ENCODE data around the gene PLCB1. TPM values are rescaled to one million over a fixed set of nuclear protein-coding genes. Genes with fewer than 3 reads are reported as not detected.
"Not testable (repeated sequence)": the region's sequence is repeated elsewhere in the genome, so short reads cannot be mapped to it uniquely, and the experiment has no call there.

The PLCB1 gene
- total RNA-seq, 1 donor from 2014 or later = 72.5 TPM

- not testable (repeated sequence) for DNase-seq
These were observed 719.9 kb downstream of the PLCB1 start for GRCh38 chr20:8851919-8852318.

- DNase-seq = not testable (repeated sequence)
These were observed 721.1 kb downstream of the PLCB1 start for GRCh38 chr20:8853211-8853610.

- peak; percentile 16 for DNase-seq
These were observed 721.8 kb downstream of the PLCB1 start for GRCh38 chr20:8853805-8854338.

- no peak for DNase-seq
These were observed 722.5 kb downstream of the PLCB1 start for GRCh38 chr20:8854571-8854970.

GRCh38 chr20:8855315-8855714 lies 723.2 kb downstream of the PLCB1 start:
- DNase-seq = no peak

- DNase-seq = no peak
These were observed 724.6 kb downstream of the PLCB1 start for GRCh38 chr20:8856668-8857067.

- no peak for DNase-seq
These were observed 726.2 kb downstream of the PLCB1 start for GRCh38 chr20:8858181-8858787.

GRCh38 chr20:8860011-8860495 lies 728.0 kb downstream of the PLCB1 start:
- no peak for DNase-seq

GRCh38 chr20:8862092-8862491 lies 730.0 kb downstream of the PLCB1 start:
- no peak for DNase-seq

GRCh38 chr20:8865636-8866035 lies 733.6 kb downstream of the PLCB1 start:
- DNase-seq = no peak

GRCh38 chr20:8867038-8867740 lies 735.1 kb downstream of the PLCB1 start:
- DNase-seq = no peak

GRCh38 chr20:8870652-8871051 lies 738.6 kb downstream of the PLCB1 start:
- no peak for DNase-seq

- DNase-seq = no peak
These were observed 742.4 kb downstream of the PLCB1 start for GRCh38 chr20:8874437-8874836.

GRCh38 chr20:8875586-8875985 lies 743.5 kb downstream of the PLCB1 start:
- DNase-seq = no peak

- no peak for DNase-seq
These were observed 744.3 kb downstream of the PLCB1 start for GRCh38 chr20:8876366-8876765.

GRCh38 chr20:8877294-8877693 lies 745.2 kb downstream of the PLCB1 start:
- DNase-seq = no peak

GRCh38 chr20:8879669-8880068 lies 747.6 kb downstream of the PLCB1 start:
- no peak for DNase-seq

- DNase-seq = no peak
These were observed 748.2 kb downstream of the PLCB1 start for GRCh38 chr20:8880085-8880853.

GRCh38 chr20:8891039-8891438 lies 759.0 kb downstream of the PLCB1 start:
- no peak for DNase-seq

- DNase-seq = no peak
These were observed 763.4 kb downstream of the PLCB1 start for GRCh38 chr20:8895472-8895871.

- no peak for DNase-seq
These were observed 766.8 kb downstream of the PLCB1 start for GRCh38 chr20:8898823-8899222.

GRCh38 chr20:8901237-8902025 lies 769.4 kb downstream of the PLCB1 start:
- no peak for DNase-seq

Data from occipital lobe (tissue), 2 donors.